GM12878 (cell line): ENCODE data around the gene RPS6KL1. TPM values are rescaled to one million over a fixed set of nuclear protein-coding genes. Genes with fewer than 3 reads are reported as not detected.

Experiments
- ATAC-seq: fragments of 200-7000 bp; cut with Tn5 transposase; 3 replicates; pipeline ENCODE4 v1.9.1; 2020; ENCODE audit warnings: mild to moderate bottlenecking, moderate library complexity
- BruUV-seq: library from RNA; stranded (reverse); fragments of 400-500 nt; replicated peaks from 2 replicates; lab custom pipeline; 2021; lab: Mats Ljungman, UMichigan
- CTCF ChIA-PET: fragments of 300-600 bp; sonication (Branson Sonifier 250); formaldehyde crosslinking; extraction: SDS; loops from one replicate; lab custom pipeline; 2021; ENCODE audit warnings: inconsistent platforms; lab: Yijun Ruan, JAX
- POLR2A ChIA-PET: fragments of 350-600 bp; formaldehyde crosslinking; extraction: SDS; loops from one replicate; lab custom pipeline; 2021; ENCODE audit warnings: inconsistent platforms; lab: Charles Lee
- RAD21 ChIA-PET: fragments of 300-600 bp; sonication (Branson Sonifier 250); formaldehyde crosslinking; loops from one replicate; lab custom pipeline; 2023; ENCODE audit warnings: antibody characterized with exemption; ENCODE audit not compliant: unreplicated experiment; lab: Charles Lee
- SMC1A ChIA-PET: fragments of 300-600 bp; sonication (Branson Sonifier 250); formaldehyde crosslinking; loops from one replicate; lab custom pipeline; 2023; ENCODE audit not compliant: unreplicated experiment, uncharacterized antibody; lab: Charles Lee
- DNase-seq: peaks from one replicate; pipeline ENCODE4 v3.0.0-alpha.2; 2011; ENCODE audit warnings: low read depth, low spot score
- FAIRE-seq: peaks from 3 replicates; lab custom pipeline; 2011; peaks lifted over from hg19 to GRCh38; lab: Jason Lieb, UNC
- H2AFZ ChIP-seq: 2 replicates; pipeline ENCODE4 v1.6.0; 2011; ENCODE audit warnings: low read depth, low read length, control low read depth; ENCODE audit not compliant: control insufficient read depth
- H3K27ac ChIP-seq: 2 replicates; pipeline ENCODE4 v1.5.1; 2011; ENCODE audit warnings: control low read depth; ENCODE audit not compliant: control insufficient read depth, insufficient read depth
- H3K27me3 ChIP-seq, 2 experiments: replicated peaks in 1 of 2; 2 replicates each; pipeline versions ENCODE4 v1.6.0 to v1.6.1; 2011; ENCODE audit warnings: low read length in 1 of 2; ENCODE audit not compliant: control insufficient read depth in 2 of 2, insufficient read depth in 2 of 2
- H3K36me3 ChIP-seq, 2 experiments: 2 replicates each; pipeline ENCODE4 v1.5.1; 2011; ENCODE audit warnings: low read length in 1 of 2; ENCODE audit not compliant: control insufficient read depth in 2 of 2, insufficient read depth in 2 of 2
- H3K4me1 ChIP-seq: 2 replicates; pipeline ENCODE4 v1.6.1; 2011; ENCODE audit warnings: mild to moderate bottlenecking, low read length, moderate library complexity, mixed read lengths; ENCODE audit not compliant: control insufficient read depth, insufficient read depth
- H3K4me2 ChIP-seq: 2 replicates; pipeline ENCODE4 v1.6.0; 2011; ENCODE audit warnings: control low read depth; ENCODE audit not compliant: control insufficient read depth, insufficient read depth
- H3K4me3 ChIP-seq: fragments of 200-600 bp; sonication (generic); 2 replicates; pipeline ENCODE4 v1.5.1; 2016
- H3K79me2 ChIP-seq: 2 replicates; pipeline ENCODE4 v1.6.0; 2011; ENCODE audit warnings: low read length; ENCODE audit not compliant: control insufficient read depth, insufficient read depth
- H3K9ac ChIP-seq: 2 replicates; pipeline ENCODE4 v1.8.0; 2011; ENCODE audit warnings: low read length, control low read depth, mixed read lengths; ENCODE audit not compliant: control insufficient read depth, insufficient read depth
- H3K9me3 ChIP-seq: replicated peaks from 3 replicates; pipeline ENCODE4 v1.5.1; 2011; ENCODE audit warnings: mild to moderate bottlenecking, low read length; ENCODE audit not compliant: control insufficient read depth, insufficient read depth
- H4K20me1 ChIP-seq: 2 replicates; pipeline ENCODE4 v1.6.0; 2011; ENCODE audit not compliant: control insufficient read depth, insufficient read depth
- CHD1 ChIP-seq: IDR thresholded peaks from 2 replicates; pipeline ENCODE4 v1.6.1; 2012; ENCODE audit warnings: low read depth, low read length, improper control_type of control experiment
- EGR1 ChIP-seq, 2 experiments: IDR thresholded peaks; 1 replicate in 1 of 2; 2 replicates in 1 of 2; pipeline ENCODE4 v1.6.1; 2011 to 2012; ENCODE audit warnings: low read depth in 2 of 2, low read length in 2 of 2, borderline replicate concordance in 1 of 2, mild to moderate bottlenecking in 1 of 2, moderate library complexity in 1 of 2
- ESRRA ChIP-seq: IDR thresholded peaks from 2 replicates; pipeline ENCODE4 v1.6.1; 2012; ENCODE audit warnings: mild to moderate bottlenecking, low read length, improper control_type of control experiment
- FOS ChIP-seq: IDR thresholded peaks from 3 replicates; pipeline ENCODE4 v1.6.1; 2011; ENCODE audit warnings: borderline replicate concordance; ENCODE audit not compliant: insufficient read length; ENCODE audit errors: extremely low read depth
- JUNB ChIP-seq: IDR thresholded peaks from 2 replicates; pipeline ENCODE4 v1.6.1; 2016; ENCODE audit warnings: antibody characterized with exemption, mild to moderate bottlenecking
- KAT2A ChIP-seq: conservative IDR thresholded peaks from 2 replicates; pipeline ENCODE4 v1.6.1; 2011; ENCODE audit warnings: low read depth, low read length; ENCODE audit not compliant: control insufficient read depth
- MYB ChIP-seq: fragments of 150-350 bp; IDR thresholded peaks from 2 replicates; pipeline ENCODE4 v1.6.1; 2014; ENCODE audit warnings: mild to moderate bottlenecking, low read depth, low read length, borderline replicate concordance
- NR2C2 ChIP-seq: IDR thresholded peaks from 2 replicates; pipeline ENCODE4 v1.6.1; 2011; ENCODE audit warnings: borderline replicate concordance, low read depth; ENCODE audit not compliant: control insufficient read depth, insufficient read length
- POLR2A ChIP-seq: IDR thresholded peaks from 2 replicates; pipeline ENCODE4 v1.6.1; 2011; ENCODE audit warnings: low read depth, mild to moderate bottlenecking, low read length
- POLR2AphosphoS5 ChIP-seq: IDR thresholded peaks from 2 replicates; pipeline ENCODE4 v1.6.1; 2011; ENCODE audit warnings: mild to moderate bottlenecking, low read length, inconsistent platforms
- POU2F2 ChIP-seq: IDR thresholded peaks from 3 replicates; pipeline ENCODE4 v1.6.1; 2011; ENCODE audit warnings: low read depth, mild to moderate bottlenecking, low read length, borderline replicate concordance
- RBBP5 ChIP-seq: fragments of 200-600 bp; sonication (generic); conservative IDR thresholded peaks from 2 replicates; pipeline ENCODE4 v1.6.1; 2016
- RFX5 ChIP-seq: IDR thresholded peaks from 2 replicates; pipeline ENCODE4 v1.6.1; 2011; ENCODE audit warnings: low read depth, low read length, improper control_type of control experiment
- SPI1 ChIP-seq: IDR thresholded peaks from 2 replicates; pipeline ENCODE4 v1.6.1; 2011; ENCODE audit warnings: low read depth, mild to moderate bottlenecking, low read length, moderate library complexity, borderline replicate concordance; ENCODE audit not compliant: insufficient read depth
- ZNF217 ChIP-seq: fragments of 450-650 bp; IDR thresholded peaks from 2 replicates; pipeline ENCODE4 v1.6.1; 2017; ENCODE audit warnings: antibody characterized with exemption, mild to moderate bottlenecking
- WGBS: methylation state at CpG from one replicate; pipeline ENCODE4 v1.1.6; 2016; ENCODE audit warnings: low lambda C conversion rate; ENCODE audit not compliant: insufficient replicate concordance, insufficient coverage; ENCODE audit errors: missing lambda C conversion rate; 5-methylcytosine and 5-hydroxymethylcytosine counted together
- in situ Hi-C: fragments of 300-500 bp; cut with MboI; formaldehyde crosslinking; loops from 9 replicates; pipeline ENCODE4 v1.14.3; 2018; ENCODE audit warnings: mixed read lengths
- intact Hi-C: fragments of 100-400 bp; cut with micrococcal nuclease; formaldehyde crosslinking; loops from one replicate; pipeline ENCODE4 v1.14.2; 2022; ENCODE audit not compliant: unreplicated experiment
- polyA plus RNA-seq, 11 experiments: library from polyadenylated mRNA; depleted of rRNA in 4 of 11; unstranded in 6 of 11; stranded (reverse) in 5 of 11; fragments of >200 nt; fragmentation: Nextera tagmentation in 4 of 11; fragmentation: Illumina TruSeq in 1 of 11; extraction: Ambion mirVana in 4 of 11; extraction: Trizol in 1 of 11; gene quantifications; 1 replicate in 1 of 11; 2 replicates in 10 of 11; pipeline versions ENCODE4 v1.2.1 to v1.2.3, GENCODE V29; 2011 to 2016; ENCODE audit warnings: inconsistent platforms in 2 of 11, missing spikeins in 2 of 11, low read depth in 1 of 11
- total RNA-seq, 4 experiments: library from RNA; depleted of rRNA in 3 of 4; stranded (reverse); fragments of >200 nt in 3 of 4; fragmentation: Illumina TruSeq in 1 of 4; extraction: Trizol in 1 of 4; gene quantifications; 2 replicates each; pipeline versions ENCODE4 v1.2.1 to v1.2.3, GENCODE V29; 2013 to 2021
- TF ChIP-seq, protein P1 (sequence below): fragments of 450-650 bp; IDR thresholded peaks from 2 replicates; pipeline ENCODE4 v1.6.1; 2017; ENCODE audit warnings: mild to moderate bottlenecking, low read depth, inconsistent platforms; ENCODE audit not compliant: poor library complexity, severe bottlenecking
- TF ChIP-seq, protein P2 (sequence below): fragments of 450-650 bp; conservative IDR thresholded peaks from 2 replicates; pipeline ENCODE4 v1.6.1; 2017; ENCODE audit warnings: mild to moderate bottlenecking, moderate library complexity

Gene RPS6KL1
- total and polyA plus RNA-seq, 10 of the 15 experiments (the other 5 are each of a cell fraction or from before 2014, with no cell fraction given) = 0.04 to 4.2 (median 2.0) TPM

- 11% methylated on average over 9 of the region's 10 CpGs for WGBS
- DNase-seq (no peak), FAIRE-seq (no peak), ATAC-seq (no peak)
- no peak overlapping the region for H3K4me3 ChIP-seq
- SMC1A ChIA-PET = interaction anchor here (10.3 kb wide), 1 partner anchor 44 kb away, joined by 165 read pairs; no protein-coding TSS in a partner anchor
- RAD21 ChIA-PET = interaction anchor here (5.6 kb wide), 1 partner anchor 42 kb away, joined by 114 read pairs; no protein-coding TSS in a partner anchor
- peaks cover 4% of the 10 kb centered on the region; the same call in 1 of the 2 replicates for H3K4me1 ChIP-seq
- intact Hi-C loops = no loop called here
- no peaks in the 10 kb centered on the region for H3K9me3 ChIP-seq
- no peak overlapping the region for H3K4me2 ChIP-seq
- TSS peak; percentile 57 for BruUV-seq
- H3K36me3 ChIP-seq = peaks cover 25 to 35% of the 10 kb centered on the region in 2 experiments
- H4K20me1 ChIP-seq = no peaks in the 10 kb centered on the region
- H3K9ac ChIP-seq = no peak overlapping the region
- in situ Hi-C loops = no loop called here
- no peaks in the 10 kb centered on the region for H3K79me2 ChIP-seq
- no peaks in the 10 kb centered on the region for H3K27me3 ChIP-seq
- TF ChIP-seq POU2F2 (no peak), POLR2A (0 out of 2 replicates have a peak, but pooled peaks have one; percentile 42), FOS (no peak), CHD1 (no peak), RBBP5 (no peak), ESRRA (no peak), SPI1 (no peak), JUNB (no peak), RFX5 (no peak), POLR2AphosphoS5 (peak; percentile 46), NR2C2 (no peak), EGR1 (IDR thresholded peaks at IDR 0.05; ENCODE audit: borderline replicate concordance in 1 of 2, low read depth in 2 of 2, low read length in 2 of 2) (no peak), KAT2A (no peak), MYB (no peak), ZNF217 (no peak)
- TF ChIP-seq, protein P1, sequence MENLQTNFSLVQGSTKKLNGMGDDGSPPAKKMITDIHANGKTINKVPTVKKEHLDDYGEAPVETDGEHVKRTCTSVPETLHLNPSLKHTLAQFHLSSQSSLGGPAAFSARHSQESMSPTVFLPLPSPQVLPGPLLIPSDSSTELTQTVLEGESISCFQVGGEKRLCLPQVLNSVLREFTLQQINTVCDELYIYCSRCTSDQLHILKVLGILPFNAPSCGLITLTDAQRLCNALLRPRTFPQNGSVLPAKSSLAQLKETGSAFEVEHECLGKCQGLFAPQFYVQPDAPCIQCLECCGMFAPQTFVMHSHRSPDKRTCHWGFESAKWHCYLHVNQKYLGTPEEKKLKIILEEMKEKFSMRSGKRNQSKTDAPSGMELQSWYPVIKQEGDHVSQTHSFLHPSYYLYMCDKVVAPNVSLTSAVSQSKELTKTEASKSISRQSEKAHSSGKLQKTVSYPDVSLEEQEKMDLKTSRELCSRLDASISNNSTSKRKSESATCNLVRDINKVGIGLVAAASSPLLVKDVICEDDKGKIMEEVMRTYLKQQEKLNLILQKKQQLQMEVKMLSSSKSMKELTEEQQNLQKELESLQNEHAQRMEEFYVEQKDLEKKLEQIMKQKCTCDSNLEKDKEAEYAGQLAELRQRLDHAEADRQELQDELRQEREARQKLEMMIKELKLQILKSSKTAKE = no peak
- TF ChIP-seq, protein P2, sequence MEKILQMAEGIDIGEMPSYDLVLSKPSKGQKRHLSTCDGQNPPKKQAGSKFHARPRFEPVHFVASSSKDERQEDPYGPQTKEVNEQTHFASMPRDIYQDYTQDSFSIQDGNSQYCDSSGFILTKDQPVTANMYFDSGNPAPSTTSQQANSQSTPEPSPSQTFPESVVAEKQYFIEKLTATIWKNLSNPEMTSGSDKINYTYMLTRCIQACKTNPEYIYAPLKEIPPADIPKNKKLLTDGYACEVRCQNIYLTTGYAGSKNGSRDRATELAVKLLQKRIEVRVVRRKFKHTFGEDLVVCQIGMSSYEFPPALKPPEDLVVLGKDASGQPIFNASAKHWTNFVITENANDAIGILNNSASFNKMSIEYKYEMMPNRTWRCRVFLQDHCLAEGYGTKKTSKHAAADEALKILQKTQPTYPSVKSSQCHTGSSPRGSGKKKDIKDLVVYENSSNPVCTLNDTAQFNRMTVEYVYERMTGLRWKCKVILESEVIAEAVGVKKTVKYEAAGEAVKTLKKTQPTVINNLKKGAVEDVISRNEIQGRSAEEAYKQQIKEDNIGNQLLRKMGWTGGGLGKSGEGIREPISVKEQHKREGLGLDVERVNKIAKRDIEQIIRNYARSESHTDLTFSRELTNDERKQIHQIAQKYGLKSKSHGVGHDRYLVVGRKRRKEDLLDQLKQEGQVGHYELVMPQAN = no peak
- CTCF ChIA-PET = interaction anchor here (7.0 to 26.0 kb wide), 2 partner anchors 26 to 44 kb away, joined by 73 to 552 read pairs; partner anchors contain the start of gene PROX2
- POLR2A ChIA-PET = no interaction called here
- H3K27ac ChIP-seq = peak overlapping the region; percentile 9; the same call in 1 of the 2 replicates
- no peak overlapping the region for H2AFZ ChIP-seq
These were observed 19.9 kb downstream of the RPS6KL1 start for GRCh38 chr14:74902941-74903705.
